Cardiac muscle cell (in vitro differentiated cells and primary cell): ENCODE results near the gene KIFC3. TPM values are rescaled to one million over a fixed set of nuclear protein-coding genes. Genes with fewer than 3 reads are reported as not detected.
A peak's percentile ranks its signal among the peaks of the same experiment; 100 is the strongest.
"Not testable (repeated sequence)": the region's sequence is repeated elsewhere in the genome, so short reads cannot be mapped to it uniquely, and the experiment has no call there.

ENCODE experiments used
- DNase-seq, 2 donors: peaks; one replicate each; pipeline versions ENCODE4 v3.0.0 to v3.0.0-alpha.2; 2010 to 2017; ENCODE audit warnings: low read depth in 1 of 2, low spot score in 1 of 2
- H3K27ac ChIP-seq: fragments of 200-600 bp; sonication (generic); 2 replicates; pipeline ENCODE4 v1.5.1; 2016
- H3K27me3 ChIP-seq: fragments of 200-600 bp; sonication (generic); 2 replicates; pipeline ENCODE4 v1.6.0; 2016; ENCODE audit warnings: control low read depth
- H3K36me3 ChIP-seq: fragments of 200-600 bp; sonication (generic); 2 replicates; pipeline ENCODE4 v1.5.1; 2016; ENCODE audit warnings: control low read depth
- H3K4me1 ChIP-seq: fragments of 200-600 bp; sonication (generic); 2 replicates; pipeline ENCODE4 v1.8.1; 2017; ENCODE audit warnings: low read depth, mild to moderate bottlenecking, mixed run types
- H3K4me3 ChIP-seq: fragments of 200-600 bp; sonication (generic); 2 replicates; pipeline ENCODE4 v1.5.1; 2016; ENCODE audit warnings: mild to moderate bottlenecking
- H3K9me3 ChIP-seq: fragments of 200-600 bp; sonication (generic); 2 replicates; pipeline ENCODE4 v1.5.1; 2017; ENCODE audit warnings: low read depth, mild to moderate bottlenecking, control low read depth
- polyA plus RNA-seq: library from polyadenylated mRNA; unstranded; fragments of >200 nt; fragmentation: Nextera tagmentation; extraction: Ambion mirVana; gene quantifications from 2 replicates; pipeline ENCODE4 v1.2.1, GENCODE V29; 2016
- total RNA-seq: library from RNA; depleted of rRNA; stranded (reverse); fragments of >200 nt; gene quantifications from 2 replicates; pipeline ENCODE4 v1.2.3, GENCODE V29; 2016
- TF ChIP-seq, protein P1 (sequence below): IDR thresholded peaks from 2 replicates; pipeline ENCODE4 v1.5.1; 2012; ENCODE audit warnings: low read depth, mild to moderate bottlenecking, low read length

The KIFC3 gene
- total and polyA plus RNA-seq, 2 experiments from 2014 or later = 24.8 to 50.1 TPM

DNA sequence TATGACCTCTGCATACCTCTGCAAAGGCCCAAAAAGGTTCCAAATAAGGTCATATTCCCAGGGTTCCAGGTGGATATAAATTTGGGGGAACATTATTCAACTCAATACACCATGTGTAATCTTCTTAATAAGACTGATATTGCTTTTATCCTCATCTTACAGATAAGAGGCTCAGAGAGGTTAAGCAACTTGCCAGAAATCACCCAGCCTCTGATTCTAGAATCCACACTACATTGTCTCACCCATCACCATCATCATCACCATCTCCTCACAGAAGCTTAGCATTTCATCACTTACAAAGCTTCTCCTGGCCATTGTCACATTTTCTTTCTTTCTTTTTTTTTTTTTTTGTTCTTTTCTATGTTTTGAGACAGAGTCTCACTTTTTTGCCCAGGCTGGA is 15.4 kb upstream of the KIFC3 start:
- Histone ChIP-seq H3K4me3 (no peak overlapping the region), H3K4me1 (peaks cover 17% of the 10 kb centered on the region), H3K27me3 (no peaks in the 10 kb centered on the region), H3K9me3 (no peaks in the 10 kb centered on the region), H3K27ac (no peak overlapping the region), H3K36me3 (no peaks in the 10 kb centered on the region)
- TF ChIP-seq, protein P1, sequence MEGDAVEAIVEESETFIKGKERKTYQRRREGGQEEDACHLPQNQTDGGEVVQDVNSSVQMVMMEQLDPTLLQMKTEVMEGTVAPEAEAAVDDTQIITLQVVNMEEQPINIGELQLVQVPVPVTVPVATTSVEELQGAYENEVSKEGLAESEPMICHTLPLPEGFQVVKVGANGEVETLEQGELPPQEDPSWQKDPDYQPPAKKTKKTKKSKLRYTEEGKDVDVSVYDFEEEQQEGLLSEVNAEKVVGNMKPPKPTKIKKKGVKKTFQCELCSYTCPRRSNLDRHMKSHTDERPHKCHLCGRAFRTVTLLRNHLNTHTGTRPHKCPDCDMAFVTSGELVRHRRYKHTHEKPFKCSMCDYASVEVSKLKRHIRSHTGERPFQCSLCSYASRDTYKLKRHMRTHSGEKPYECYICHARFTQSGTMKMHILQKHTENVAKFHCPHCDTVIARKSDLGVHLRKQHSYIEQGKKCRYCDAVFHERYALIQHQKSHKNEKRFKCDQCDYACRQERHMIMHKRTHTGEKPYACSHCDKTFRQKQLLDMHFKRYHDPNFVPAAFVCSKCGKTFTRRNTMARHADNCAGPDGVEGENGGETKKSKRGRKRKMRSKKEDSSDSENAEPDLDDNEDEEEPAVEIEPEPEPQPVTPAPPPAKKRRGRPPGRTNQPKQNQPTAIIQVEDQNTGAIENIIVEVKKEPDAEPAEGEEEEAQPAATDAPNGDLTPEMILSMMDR = no peak
- DNase-seq = no peak

DNA sequence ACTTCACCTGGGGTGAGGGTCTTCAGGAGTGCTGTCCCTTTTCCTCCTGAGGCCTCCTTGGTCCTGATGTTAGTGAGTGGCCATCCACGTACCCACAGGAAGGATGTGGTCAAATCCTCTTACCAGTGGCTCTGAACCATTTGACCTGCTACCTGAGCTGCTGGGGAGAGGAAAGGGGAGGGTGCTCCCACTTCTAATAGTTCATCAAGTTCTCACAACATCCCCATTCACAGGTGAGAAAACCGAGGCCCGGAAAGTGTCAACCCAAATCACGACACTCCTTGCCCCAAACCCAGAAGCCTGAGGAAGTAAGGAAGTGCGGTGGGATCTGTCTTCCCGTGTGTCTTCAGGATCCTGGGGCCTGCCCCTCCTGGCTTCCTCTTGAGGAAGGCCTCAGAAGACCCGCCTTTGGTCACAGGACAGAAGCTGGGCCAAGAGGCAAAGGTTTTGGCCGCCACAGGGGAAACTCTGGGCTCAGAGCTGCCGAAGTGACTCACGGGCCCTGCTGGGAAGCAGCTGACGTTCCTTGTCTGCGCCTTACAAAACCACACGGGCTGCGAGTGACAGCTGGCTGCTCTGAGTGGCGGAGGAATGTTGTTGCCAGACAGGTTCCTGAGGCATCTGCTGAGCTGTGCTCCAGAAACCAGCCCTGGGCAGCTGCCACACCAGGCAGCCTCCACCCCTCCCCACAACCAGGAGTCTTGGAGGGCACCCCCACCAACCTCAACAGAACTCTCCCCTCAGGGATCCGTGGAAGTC is 13.9 kb upstream of the KIFC3 start:
- peak; percentile 51 to 92 for DNase-seq
- no peaks in the 10 kb centered on the region for H3K36me3 ChIP-seq
- no peak overlapping the region for H3K4me3 ChIP-seq
- peaks cover 11% of the 10 kb centered on the region for H3K4me1 ChIP-seq
- TF ChIP-seq, protein P1 = no peak
- peak overlapping the region; percentile 57 for H3K27ac ChIP-seq
- H3K27me3 ChIP-seq = no peaks in the 10 kb centered on the region
- no peaks in the 10 kb centered on the region for H3K9me3 ChIP-seq

DNA sequence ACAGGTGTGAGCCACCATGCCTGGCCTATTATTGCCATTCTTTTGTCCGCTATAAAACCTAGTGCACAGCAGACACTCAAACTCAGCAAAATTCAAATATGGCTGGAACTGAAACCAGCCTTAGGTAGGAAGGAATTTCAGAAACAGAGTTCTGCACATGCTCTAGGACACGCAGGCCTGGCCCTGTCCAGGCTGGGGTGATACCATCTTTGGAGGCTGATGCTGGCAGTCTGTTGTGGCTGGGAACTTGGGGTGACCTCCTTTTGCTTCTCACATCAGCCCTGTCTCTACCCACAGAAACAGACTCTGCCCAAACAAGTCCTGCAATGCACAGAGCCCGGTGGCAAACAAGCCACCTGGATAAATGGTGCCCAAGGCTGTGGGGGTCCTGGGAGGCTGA is 12.6 kb upstream of the KIFC3 start:
- H3K4me1 ChIP-seq = peaks cover 7% of the 10 kb centered on the region
- H3K9me3 ChIP-seq = no peaks in the 10 kb centered on the region
- no peak for DNase-seq
- H3K36me3 ChIP-seq = no peaks in the 10 kb centered on the region
- H3K27me3 ChIP-seq = no peaks in the 10 kb centered on the region
- TF ChIP-seq, protein P1 = no peak
- H3K4me3 ChIP-seq = no peak overlapping the region
- H3K27ac ChIP-seq = no peak overlapping the region

- TF ChIP-seq, protein P1 = no peak
- H3K36me3 ChIP-seq = no peaks in the 10 kb centered on the region
- no peak overlapping the region for H3K4me3 ChIP-seq
- H3K4me1 ChIP-seq = peaks cover 7% of the 10 kb centered on the region
- H3K27ac ChIP-seq = no peak overlapping the region
- DNase-seq = no peak
- H3K27me3 ChIP-seq = no peaks in the 10 kb centered on the region
- no peaks in the 10 kb centered on the region for H3K9me3 ChIP-seq
Measured at GRCh38 chr16:57813466-57813865, 11.2 kb upstream of the KIFC3 start.

GRCh38 chr16:57811340-57811739 is 9.0 kb upstream of the KIFC3 start:
- H3K9me3 ChIP-seq, H3K27me3 ChIP-seq, H3K4me1 ChIP-seq, H3K27ac ChIP-seq, DNase-seq, H3K4me3 ChIP-seq, H3K36me3 ChIP-seq: not testable (repeated sequence)

GRCh38 chr16:57810197-57811031 is 8.1 kb upstream of the KIFC3 start:
- no peaks in the 10 kb centered on the region for H3K36me3 ChIP-seq
- peak in 1 of 2 donors; percentile 87 for DNase-seq
- no peaks in the 10 kb centered on the region for H3K9me3 ChIP-seq
- H3K4me3 ChIP-seq = no peak overlapping the region
- H3K4me1 ChIP-seq = peaks cover 3% of the 10 kb centered on the region
- no peaks in the 10 kb centered on the region for H3K27me3 ChIP-seq
- TF ChIP-seq, protein P1 = no peak
- no peak overlapping the region for H3K27ac ChIP-seq
